ENCODE results near the gene ADCY5.

ADCY5 gene

DNA sequence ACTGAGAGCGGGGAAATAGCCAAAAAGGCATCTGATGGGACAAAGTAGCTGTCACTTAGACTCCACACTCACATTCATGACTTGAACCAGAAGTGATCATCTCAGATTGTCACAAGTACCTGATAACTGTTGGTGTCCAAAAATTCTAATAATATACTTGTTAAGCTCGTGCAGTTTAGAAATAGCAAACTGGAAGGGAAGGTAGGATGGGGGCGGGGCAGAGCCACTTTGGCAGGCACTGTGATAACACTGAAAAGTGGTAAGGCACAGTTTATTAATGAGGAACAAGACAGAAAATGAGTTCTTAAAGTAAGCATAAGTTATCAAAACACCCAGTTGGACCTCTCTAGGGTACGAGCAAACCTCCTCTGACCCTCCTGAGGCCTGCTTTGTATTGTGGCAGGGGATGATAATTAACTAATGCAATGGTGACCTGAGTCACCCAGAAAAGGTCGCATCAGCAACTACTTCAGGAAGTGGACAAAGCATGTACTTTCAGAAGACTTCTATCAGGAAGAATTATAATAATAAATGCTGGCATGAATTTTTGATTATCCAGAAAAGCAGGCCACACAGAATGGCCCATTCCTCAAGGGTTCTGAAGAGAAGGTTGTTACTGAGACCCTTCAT lies 54.4 kb downstream of the ADCY5 start:
- ChIA-PET POLR2A (no interaction called here), CTCF (no interaction called here)
- TF ChIP-seq BHLHE40 (IDR thresholded peaks at IDR 0.05; ENCODE audit: borderline replicate concordance) (no peak), HDGF (IDR thresholded peaks at IDR 0.05; ENCODE audit: borderline replicate concordance) (no peak), ZNF384 (IDR thresholded peaks at IDR 0.05) (no peak), NFRKB (IDR thresholded peaks at IDR 0.05) (no peak), FOXK2 (IDR thresholded peaks at IDR 0.05) (no peak), ELF4 (IDR thresholded peaks at IDR 0.05) (no peak), CTBP1 (IDR thresholded peaks at IDR 0.05; ENCODE audit: borderline replicate concordance) (no peak), SP1 (IDR thresholded peaks at IDR 0.05) (no peak), FOXM1 (IDR thresholded peaks at IDR 0.05; ENCODE audit: borderline replicate concordance) (no peak), FOXA1 (IDR thresholded peaks at IDR 0.05) (no peak), TARDBP (IDR thresholded peaks at IDR 0.05) (no peak), L3MBTL2 (conservative IDR thresholded peaks at IDR 0.05) (no peak), LEF1 (IDR thresholded peaks at IDR 0.05; ENCODE audit: borderline replicate concordance) (no peak), ARNT (IDR thresholded peaks at IDR 0.05) (no peak), SUZ12 (IDR thresholded peaks at IDR 0.05) (no peak)
- TF ChIP-seq, protein P1, sequence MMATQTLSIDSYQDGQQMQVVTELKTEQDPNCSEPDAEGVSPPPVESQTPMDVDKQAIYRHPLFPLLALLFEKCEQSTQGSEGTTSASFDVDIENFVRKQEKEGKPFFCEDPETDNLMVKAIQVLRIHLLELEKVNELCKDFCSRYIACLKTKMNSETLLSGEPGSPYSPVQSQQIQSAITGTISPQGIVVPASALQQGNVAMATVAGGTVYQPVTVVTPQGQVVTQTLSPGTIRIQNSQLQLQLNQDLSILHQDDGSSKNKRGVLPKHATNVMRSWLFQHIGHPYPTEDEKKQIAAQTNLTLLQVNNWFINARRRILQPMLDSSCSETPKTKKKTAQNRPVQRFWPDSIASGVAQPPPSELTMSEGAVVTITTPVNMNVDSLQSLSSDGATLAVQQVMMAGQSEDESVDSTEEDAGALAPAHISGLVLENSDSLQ (IDR thresholded peaks at IDR 0.05): no peak
- DNase-seq (ENCODE audit: extremely low spot score): no peak

DNA sequence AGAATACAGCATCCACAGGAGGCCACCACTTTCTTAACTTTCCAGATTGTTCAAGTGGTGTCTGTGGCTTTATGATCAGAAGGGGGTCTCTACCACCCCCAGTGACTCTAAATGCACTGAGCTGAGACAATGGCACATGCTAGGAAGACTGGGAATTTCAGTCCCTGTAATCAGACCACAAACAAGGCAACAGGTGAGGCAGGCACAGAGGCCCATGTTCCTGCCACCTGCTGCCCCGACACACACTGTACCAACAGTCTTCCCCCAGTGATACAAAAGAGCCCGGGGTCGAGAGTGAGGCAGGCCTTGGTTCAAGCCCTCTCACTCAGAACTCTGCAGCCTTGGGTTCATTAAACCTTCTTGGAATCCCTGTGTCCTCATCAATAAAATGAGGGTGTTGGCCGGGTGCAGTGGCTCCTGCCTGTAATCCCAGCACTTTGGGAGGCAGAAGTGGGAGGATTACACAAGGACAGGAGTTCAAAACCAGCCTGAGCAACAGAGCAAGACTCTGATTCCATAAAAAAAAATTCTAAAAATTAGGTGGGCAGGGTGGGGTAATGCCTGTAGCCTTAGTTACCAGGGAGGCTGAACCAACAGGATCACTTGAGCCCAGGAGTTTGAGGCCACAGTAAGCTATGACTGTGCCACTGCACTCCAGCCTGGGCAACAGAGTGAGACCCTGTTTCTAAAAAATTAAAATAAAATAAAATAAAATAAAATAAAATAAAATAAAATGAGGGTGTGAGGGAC lies 55.8 kb downstream of the ADCY5 start:
- DNase-seq (ENCODE audit: extremely low spot score): no peak
- ChIA-PET POLR2A (no interaction called here), CTCF (no interaction called here)
- TF ChIP-seq ELF4 (IDR thresholded peaks at IDR 0.05): no peak
- TF ChIP-seq ARNT (IDR thresholded peaks at IDR 0.05): no peak

DNA sequence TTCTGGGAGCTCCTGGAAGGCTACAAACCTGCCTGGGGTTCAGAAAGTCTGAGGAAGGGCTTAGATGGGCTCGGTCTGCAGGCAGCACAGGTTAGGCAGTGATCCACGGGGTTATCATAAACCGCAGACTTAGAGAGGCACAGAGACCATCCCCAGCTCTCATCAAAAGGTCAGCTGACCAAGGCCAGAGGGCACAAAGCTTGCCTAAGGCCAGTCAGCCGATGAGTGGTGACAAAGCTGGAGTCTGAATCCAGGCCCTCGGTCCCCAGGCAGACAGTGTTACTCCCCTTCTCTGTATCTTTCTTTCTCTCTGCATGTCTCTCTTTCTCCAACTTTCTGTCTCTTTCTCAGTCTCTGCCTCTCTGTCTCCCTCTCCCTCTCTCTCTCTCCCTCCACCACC lies 56.5 kb downstream of the ADCY5 start:
- ChIA-PET CTCF (interaction anchor here (1.2 kb wide), 1 partner anchor 18 kb away, joined by 3 read pairs; no protein-coding TSS in a partner anchor), POLR2A (no interaction called here)
- TF ChIP-seq FOXK2 (IDR thresholded peaks at IDR 0.05) (no peak), CTBP1 (IDR thresholded peaks at IDR 0.05; ENCODE audit: borderline replicate concordance) (no peak), FOXM1 (IDR thresholded peaks at IDR 0.05; ENCODE audit: borderline replicate concordance) (no peak), L3MBTL2 (conservative IDR thresholded peaks at IDR 0.05) (no peak), FOXA1 (IDR thresholded peaks at IDR 0.05) (no peak), ARNT (IDR thresholded peaks at IDR 0.05) (no peak)
- DNase-seq (ENCODE audit: extremely low spot score): no peak

DNA sequence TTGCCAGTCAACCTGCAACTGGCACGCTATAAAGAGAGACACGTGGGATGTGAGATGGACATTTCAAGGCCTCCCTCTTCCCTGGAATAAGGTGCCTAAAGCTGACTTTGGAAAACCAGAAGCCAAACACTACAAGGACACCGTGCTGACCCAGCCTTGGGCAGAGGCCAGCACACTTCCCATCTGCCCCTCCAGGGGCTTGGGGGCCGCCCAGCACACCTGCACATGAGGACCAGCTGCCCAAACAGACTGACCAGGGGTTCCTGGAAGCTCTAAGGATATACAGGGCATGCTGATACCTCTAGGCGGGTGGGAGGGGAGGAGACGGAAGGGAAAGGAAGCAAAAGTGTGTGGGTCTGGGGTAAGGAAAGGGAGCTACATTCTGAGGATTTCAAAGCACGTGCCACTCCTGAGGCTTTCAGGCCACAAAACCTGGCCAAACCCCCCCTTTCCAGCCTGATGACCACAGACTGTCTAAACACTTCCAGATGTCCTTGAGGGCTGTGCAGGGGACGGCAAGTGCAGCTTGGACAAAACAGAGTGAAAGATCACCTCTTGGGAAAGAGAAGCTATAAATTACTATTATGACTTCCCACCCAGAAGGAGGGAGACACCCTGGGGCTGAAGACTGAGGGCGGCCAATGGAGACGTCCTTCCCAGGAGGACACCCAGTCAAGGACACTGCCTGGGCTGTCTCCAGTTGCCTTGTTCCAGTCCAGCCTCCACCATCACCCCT lies 57.9 kb downstream of the ADCY5 start:
- no peak for DNase-seq (ENCODE audit: extremely low spot score)
- TF ChIP-seq TARDBP (IDR thresholded peaks at IDR 0.05) (no peak), HDGF (IDR thresholded peaks at IDR 0.05; ENCODE audit: borderline replicate concordance) (no peak), SP1 (IDR thresholded peaks at IDR 0.05) (no peak), L3MBTL2 (conservative IDR thresholded peaks at IDR 0.05) (no peak)
- TF ChIP-seq, protein P1 (IDR thresholded peaks at IDR 0.05): peak; percentile 60
- POLR2A ChIA-PET: no interaction called here
- CTCF ChIA-PET: interaction anchor here (1.2 to 1.4 kb wide), 2 partner anchors 20 to 167 kb away, joined by 3 read pairs; no protein-coding TSS in a partner anchor

DNA sequence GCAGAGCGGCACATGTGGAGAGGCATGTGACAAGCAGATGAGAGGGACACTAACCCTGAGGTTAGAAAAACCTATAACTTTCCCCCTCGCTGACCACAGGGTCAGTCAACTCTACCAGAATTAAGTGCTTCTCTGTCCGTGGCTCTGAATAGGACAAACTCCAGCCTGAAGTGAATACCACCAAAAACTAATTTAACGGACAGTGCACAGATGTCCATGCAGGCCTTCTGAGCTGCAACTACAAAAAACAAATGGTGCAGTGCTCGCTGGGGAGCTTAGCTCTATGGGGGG lies 59.3 kb downstream of the ADCY5 start:
- ChIA-PET CTCF (no interaction called here), POLR2A (no interaction called here)
- TF ChIP-seq ZNF384 (IDR thresholded peaks at IDR 0.05) (no peak), BHLHE40 (IDR thresholded peaks at IDR 0.05; ENCODE audit: borderline replicate concordance) (no peak), FOXM1 (IDR thresholded peaks at IDR 0.05; ENCODE audit: borderline replicate concordance) (no peak), FOXA1 (IDR thresholded peaks at IDR 0.05) (no peak), SP1 (IDR thresholded peaks at IDR 0.05) (no peak), NFRKB (IDR thresholded peaks at IDR 0.05) (no peak), ELF4 (IDR thresholded peaks at IDR 0.05) (no peak), HDGF (IDR thresholded peaks at IDR 0.05; ENCODE audit: borderline replicate concordance) (no peak), LEF1 (IDR thresholded peaks at IDR 0.05; ENCODE audit: borderline replicate concordance) (no peak), L3MBTL2 (conservative IDR thresholded peaks at IDR 0.05) (no peak), SUZ12 (IDR thresholded peaks at IDR 0.05) (no peak), TARDBP (IDR thresholded peaks at IDR 0.05) (no peak), CTBP1 (IDR thresholded peaks at IDR 0.05; ENCODE audit: borderline replicate concordance) (no peak), ARNT (IDR thresholded peaks at IDR 0.05) (no peak), FOXK2 (IDR thresholded peaks at IDR 0.05) (no peak)
- TF ChIP-seq, protein P1 (IDR thresholded peaks at IDR 0.05): no peak
- DNase-seq (ENCODE audit: extremely low spot score): no peak

All from HEK293T (cell line).